CD4-positive, alpha-beta T cell (primary cell): ENCODE results near the gene TSHZ3. TPM values are rescaled to one million over a fixed set of nuclear protein-coding genes. Genes with fewer than 3 reads are reported as not detected.

Experiments
- ATAC-seq: fragments of 200-7000 bp; cut with Tn5 transposase; one replicate; pipeline ENCODE4 v1.10.0; 2022; ENCODE audit warnings: mild to moderate bottlenecking; ENCODE audit not compliant: poor library complexity
- CTCF ChIA-PET: fragments of 350-600 bp; sonication (Branson Sonifier 250); formaldehyde crosslinking; loops from one replicate; lab custom pipeline; 2021; ENCODE audit warnings: antibody characterized with exemption, inconsistent platforms; lab: Charles Lee
- POLR2A ChIA-PET: fragments of 350-600 bp; sonication (Branson Sonifier 250); formaldehyde crosslinking; loops from one replicate; lab custom pipeline; 2021; ENCODE audit warnings: antibody characterized with exemption, inconsistent platforms; lab: Charles Lee
- DNase-seq, 14 experiments: peaks; one replicate each; pipeline ENCODE4 v3.0.0-alpha.2; 2013 to 2020; ENCODE audit warnings: mixed read lengths in 2 of 14
- H3K27ac ChIP-seq, 2 donors: one replicate each; pipeline versions ENCODE4 v1.5.1 to v1.7.0; 2013; ENCODE audit warnings: low read length in 2 of 2, low read depth in 1 of 2, mild to moderate bottlenecking in 1 of 2
- H3K27me3 ChIP-seq, 2 experiments: 1 replicate in 1 of 2; 2 replicates in 1 of 2; pipeline versions ENCODE4 v1.6.1 to v1.7.0; 2013; ENCODE audit warnings: low read length in 2 of 2, control low read depth in 1 of 2, mild to moderate bottlenecking in 1 of 2, moderate library complexity in 1 of 2; ENCODE audit not compliant: insufficient read depth in 2 of 2, control insufficient read depth in 1 of 2
- H3K36me3 ChIP-seq: one replicate; pipeline ENCODE4 v1.6.1; 2013; ENCODE audit warnings: low read length, control low read depth; ENCODE audit not compliant: insufficient read depth
- H3K4me1 ChIP-seq: one replicate; pipeline ENCODE4 v1.6.1; 2013; ENCODE audit warnings: low read length, control low read depth; ENCODE audit not compliant: insufficient read depth
- H3K4me3 ChIP-seq: one replicate; pipeline ENCODE4 v1.5.1; 2013; ENCODE audit warnings: mild to moderate bottlenecking, low read length, moderate library complexity
- H3K9me3 ChIP-seq, 2 experiments: 1 replicate in 1 of 2; 2 replicates in 1 of 2; pipeline versions ENCODE4 v1.6.1 to v1.7.0; 2013; ENCODE audit warnings: low read length in 2 of 2, mild to moderate bottlenecking in 2 of 2, control low read depth in 1 of 2, moderate library complexity in 1 of 2; ENCODE audit not compliant: control insufficient read depth in 1 of 2, insufficient read depth in 1 of 2
- H3K27ac Mint-ChIP-seq: one replicate; pipeline ENCODE4 v1.8.0; 2020; ENCODE audit warnings: mixed read lengths
- H3K27me3 Mint-ChIP-seq: one replicate; pipeline ENCODE4 v1.8.0; 2021; ENCODE audit warnings: mixed read lengths
- H3K36me3 Mint-ChIP-seq: one replicate; pipeline ENCODE4 v1.8.0; 2021; ENCODE audit warnings: low read depth, mixed read lengths
- H3K4me1 Mint-ChIP-seq: one replicate; pipeline ENCODE4 v1.8.0; 2021; ENCODE audit warnings: low read depth, mixed read lengths
- H3K4me3 Mint-ChIP-seq: one replicate; pipeline ENCODE4 v1.8.0; 2020; ENCODE audit warnings: mild to moderate bottlenecking, mixed read lengths
- H3K9me3 Mint-ChIP-seq: one replicate; pipeline ENCODE4 v1.8.0; 2020; ENCODE audit warnings: mixed read lengths
- CTCF ChIP-seq: fragments of 200-600 bp; IDR thresholded peaks from one replicate; pipeline ENCODE4 v1.8.0; 2022; ENCODE audit warnings: antibody characterized with exemption, mild to moderate bottlenecking
- intact Hi-C, 2 experiments: fragments of 100-400 bp; cut with DNase I in 1 of 2; cut with micrococcal nuclease in 1 of 2; formaldehyde crosslinking; loops; one replicate each; pipeline versions ENCODE4 v1.15.1 to v1.9.0; 2023 to 2025; cut with DNase I, micrococcal nuclease
- total RNA-seq, 174 experiments: library from RNA in 2 of 174; stranded (reverse) in 2 of 174; gene quantifications; one replicate each; pipeline ENCODE4 v1.2.3 and lab custom pipeline; 2021 to 2026

TSHZ3 gene
- total RNA-seq, 2 experiments from 2014 or later = 0.38 to 0.61 TPM

DNA sequence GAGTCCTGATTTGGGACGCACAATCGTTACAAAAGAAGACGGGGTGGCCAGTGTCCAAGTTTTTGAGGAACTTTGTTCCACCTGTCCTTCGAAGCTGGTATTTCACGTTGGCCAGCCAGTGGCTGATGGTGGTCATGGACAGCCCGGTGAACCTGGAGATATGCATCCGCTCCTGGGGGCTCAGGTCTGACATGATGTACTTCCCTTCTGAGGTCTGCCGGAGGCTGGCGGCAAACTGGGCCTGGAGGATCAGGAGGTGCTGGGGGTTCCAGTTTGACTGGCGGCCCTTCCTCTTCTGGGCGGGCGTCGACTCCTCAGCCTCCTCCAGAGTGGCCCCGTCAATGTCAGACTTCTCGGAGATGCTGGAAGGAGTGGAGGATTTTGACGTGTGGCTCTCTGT is 72.4 kb downstream of the TSHZ3 start:
- Histone ChIP-seq H3K4me1 (no peaks in the 10 kb centered on the region), H3K36me3 (no peaks in the 10 kb centered on the region), H3K27me3 (no peaks in the 10 kb centered on the region), H3K9me3 (no peaks in the 10 kb centered on the region), H3K4me3 (no peak overlapping the region), H3K27ac (no peak overlapping the region)
- no peak for TF ChIP-seq CTCF
- ChIA-PET POLR2A (no interaction called here), CTCF (no interaction called here)
- H3K27me3 Mint-ChIP-seq = no peaks in the 10 kb centered on the region
- H3K4me1 Mint-ChIP-seq = no peaks in the 10 kb centered on the region
- H3K27ac Mint-ChIP-seq = no peak overlapping the region
- ATAC-seq (no peak), DNase-seq (no peak)
- H3K4me3 Mint-ChIP-seq = no peak overlapping the region
- no peaks in the 10 kb centered on the region for H3K36me3 Mint-ChIP-seq
- intact Hi-C loops = no loop called here
- no peaks in the 10 kb centered on the region for H3K9me3 Mint-ChIP-seq

- Mint-ChIP-seq H3K27me3 (no peaks in the 10 kb centered on the region), H3K27ac (no peak overlapping the region), H3K4me3 (no peak overlapping the region), H3K4me1 (no peaks in the 10 kb centered on the region), H3K9me3 (no peaks in the 10 kb centered on the region), H3K36me3 (no peaks in the 10 kb centered on the region)
- intact Hi-C loops = no loop called here
- CTCF ChIA-PET = interaction anchor here (1.0 kb wide), 1 partner anchor 220 kb away, joined by 3 read pairs; no protein-coding TSS in a partner anchor
- H3K27me3 ChIP-seq = no peaks in the 10 kb centered on the region
- no peak overlapping the region for H3K27ac ChIP-seq
- H3K9me3 ChIP-seq = no peaks in the 10 kb centered on the region
- H3K4me1 ChIP-seq = no peaks in the 10 kb centered on the region
- no peak for DNase-seq
- H3K4me3 ChIP-seq = no peak overlapping the region
- POLR2A ChIA-PET = no interaction called here
- no peaks in the 10 kb centered on the region for H3K36me3 ChIP-seq
- ATAC-seq = no peak
- no peak for TF ChIP-seq CTCF
Observed at GRCh38 chr19:31275068-31275334, 74.2 kb downstream of the TSHZ3 start.

- no peaks in the 10 kb centered on the region for H3K36me3 ChIP-seq
- DNase-seq (no peak), ATAC-seq (no peak)
- no peak overlapping the region for H3K27ac ChIP-seq
- H3K4me3 ChIP-seq = no peak overlapping the region
- H3K4me1 ChIP-seq = no peaks in the 10 kb centered on the region
- H3K9me3 Mint-ChIP-seq = no peaks in the 10 kb centered on the region
- H3K4me3 Mint-ChIP-seq = no peak overlapping the region
- H3K36me3 Mint-ChIP-seq = no peaks in the 10 kb centered on the region
- no peaks in the 10 kb centered on the region for H3K27me3 Mint-ChIP-seq
- no peaks in the 10 kb centered on the region for H3K9me3 ChIP-seq
- H3K27ac Mint-ChIP-seq = no peak overlapping the region
- no peak for TF ChIP-seq CTCF
- intact Hi-C loops = no loop called here
- H3K4me1 Mint-ChIP-seq = no peaks in the 10 kb centered on the region
- CTCF ChIA-PET = interaction anchor here (1.0 kb wide), 1 partner anchor 220 kb away, joined by 3 read pairs; no protein-coding TSS in a partner anchor
- no peaks in the 10 kb centered on the region for H3K27me3 ChIP-seq
- POLR2A ChIA-PET = no interaction called here
Observed at GRCh38 chr19:31274251-31275067, 74.8 kb downstream of the TSHZ3 start.
